Measurements from ENCODE around the gene HACD2. TPM values are rescaled to one million over a fixed set of nuclear protein-coding genes. Genes with fewer than 3 reads are reported as not detected.

HACD2 gene
- total RNA-seq, 1 donor from 2014 or later, result 24.5 TPM

DNA sequence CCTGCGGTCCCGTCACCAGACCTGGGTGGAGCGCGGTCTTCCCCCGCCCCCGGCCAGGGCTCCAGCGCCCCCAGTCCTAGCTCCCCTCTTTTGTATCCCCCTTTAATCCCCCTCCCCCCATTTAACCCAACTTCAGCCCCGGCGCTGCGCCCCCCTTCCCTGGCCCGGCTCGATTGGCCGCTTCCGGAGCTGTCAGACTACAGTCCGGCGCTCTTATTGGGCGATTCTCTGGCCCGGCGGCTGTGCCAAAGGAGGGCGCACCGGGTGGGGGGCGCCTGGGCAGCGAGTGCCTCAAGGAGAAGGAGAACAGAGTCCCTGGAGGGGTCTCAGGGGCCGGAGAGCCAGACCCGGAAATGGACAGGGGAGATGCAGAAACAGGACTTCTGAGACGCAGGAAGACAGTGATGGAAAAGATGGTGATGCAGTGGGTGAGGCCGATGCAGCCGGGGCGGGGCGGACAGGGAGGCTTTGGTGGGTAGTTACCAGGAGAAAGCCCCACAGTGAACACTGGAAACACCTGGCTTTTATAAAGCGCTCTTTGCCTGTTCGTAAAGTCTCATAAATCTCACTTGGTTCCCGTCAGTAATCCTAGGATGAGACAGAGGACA is 134.8 kb downstream of the HACD2 start:
- ATAC-seq, result no peak
- DNase-seq (ENCODE audit: low spot score), result no peak

DNA sequence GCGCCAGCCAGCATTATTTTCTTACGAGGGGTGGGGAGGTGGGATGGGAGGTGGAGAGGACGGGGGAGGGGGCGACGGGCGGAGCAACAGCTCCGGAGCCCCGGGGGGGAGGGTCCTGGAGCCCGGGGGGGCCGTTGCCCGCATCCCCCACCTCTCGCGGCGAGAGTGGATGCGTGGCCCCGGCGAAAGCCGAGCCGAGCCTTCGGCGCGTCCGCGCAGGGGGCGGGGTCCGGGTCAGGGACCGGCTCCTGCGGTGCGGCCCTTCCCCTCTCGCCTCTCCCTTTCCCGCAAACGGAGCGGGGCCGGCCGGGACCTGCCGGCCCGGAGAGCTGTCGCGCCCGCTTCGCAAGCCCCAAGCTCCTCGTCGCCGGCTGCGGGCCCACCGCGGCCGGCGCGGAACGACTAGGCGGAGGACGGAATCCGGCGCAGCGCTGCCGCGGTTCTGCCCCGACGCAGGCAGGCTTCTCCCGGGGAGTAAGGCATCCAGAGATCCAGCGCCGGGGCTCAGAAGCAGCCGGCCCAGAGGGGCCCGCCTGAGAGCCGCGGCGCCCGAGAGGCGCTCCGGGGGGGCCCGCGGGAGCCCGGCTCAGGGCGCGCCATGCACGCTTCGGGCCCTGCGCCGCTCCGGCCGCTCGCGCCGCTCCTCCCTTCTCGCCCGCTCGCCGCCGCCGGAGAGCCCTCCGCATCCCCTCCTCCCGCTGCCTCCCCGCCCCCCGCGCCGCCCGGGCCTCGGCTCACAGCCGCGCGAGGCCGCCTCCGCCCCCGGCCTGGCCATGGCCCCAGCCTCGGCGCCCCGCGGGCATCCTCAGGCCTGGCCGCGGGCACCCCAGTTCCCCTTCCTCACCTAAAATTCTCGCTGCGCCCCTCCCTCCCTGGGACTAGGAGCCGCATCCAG is 135.5 kb downstream of the HACD2 start:
- DNase-seq (ENCODE audit: low spot score), result no peak

DNA sequence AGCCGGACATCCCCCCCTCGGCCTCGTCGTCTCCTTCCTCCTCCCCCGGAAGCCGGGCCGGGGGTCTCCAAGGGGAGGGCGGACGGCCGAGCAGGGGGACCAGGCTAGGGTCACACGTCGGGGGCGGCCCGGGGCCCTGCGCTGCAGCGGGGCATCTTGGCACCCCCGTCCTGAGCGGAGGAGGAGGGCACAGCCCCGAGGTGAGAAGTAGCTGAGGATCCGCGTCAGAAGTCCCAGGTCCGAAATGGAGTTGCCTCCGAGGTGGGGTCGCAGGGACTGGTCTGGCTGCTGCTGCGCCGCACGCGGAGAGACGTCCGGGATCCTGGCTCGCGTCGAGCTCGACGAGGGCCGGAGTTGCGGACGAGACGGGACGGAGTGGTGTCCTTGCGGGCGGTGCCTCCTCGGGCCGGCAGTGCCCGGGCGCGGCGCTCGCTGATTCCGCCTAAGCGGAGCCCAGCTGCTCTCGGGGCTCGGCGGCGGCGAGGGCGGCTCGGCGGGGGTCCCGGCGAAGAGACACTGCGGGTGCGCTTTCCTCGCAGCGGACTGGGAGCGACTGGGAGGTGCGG is 136.2 kb downstream of the HACD2 start, which contains the start of gene ADCY5:
ADCY5 (minus strand) TSS at position 555 of the 566 bp plus-strand sequence; CDS start at position 10, 545 bp downstream.
- DNase-seq (ENCODE audit: low spot score) (no peak), ATAC-seq (peak; percentile 62)

More for the DNA sequence above, 135.5 kb downstream of the HACD2 start:
- ATAC-seq, result peak; percentile 58

DNA sequence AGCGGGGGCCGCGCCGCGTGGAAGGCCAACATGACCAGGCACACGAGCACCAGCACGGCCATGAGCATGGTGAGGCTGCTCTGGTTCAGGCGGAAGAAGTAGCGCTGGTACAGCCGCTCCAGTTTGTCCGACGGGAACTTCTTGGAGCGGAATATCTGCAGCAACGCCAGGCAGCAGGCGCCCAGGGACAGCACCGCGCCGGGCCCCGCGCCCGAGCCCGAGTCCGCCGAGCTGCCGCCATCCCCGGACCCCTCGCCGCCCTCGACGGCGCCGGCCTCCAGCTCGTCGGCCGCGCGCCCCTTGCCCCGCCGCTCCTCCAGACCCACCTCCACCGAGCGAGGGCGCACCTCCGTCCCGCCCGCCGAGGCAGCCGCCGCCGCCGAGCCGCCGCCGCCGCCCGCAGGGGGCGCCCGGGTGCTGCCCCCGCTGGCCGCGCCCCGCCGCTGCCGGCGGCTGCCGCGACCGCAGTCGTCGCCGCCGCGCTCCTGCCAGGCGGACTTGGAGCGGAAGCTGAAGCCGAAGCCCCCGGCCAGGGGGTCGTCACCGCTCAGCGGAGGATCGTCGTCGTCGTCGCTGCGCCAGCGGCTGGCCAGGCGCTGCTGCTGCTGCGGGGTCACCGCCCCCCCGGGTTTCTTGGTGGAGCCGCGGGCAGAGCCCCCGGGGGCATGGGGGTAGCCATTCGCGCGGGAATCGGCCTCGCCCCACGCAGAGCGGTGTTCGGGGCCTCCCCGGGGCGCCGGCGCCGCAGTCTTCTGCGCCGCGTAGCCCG is 136.9 kb downstream of the HACD2 start:
- ATAC-seq (peak; percentile 68), DNase-seq (ENCODE audit: low spot score) (no peak)

DNA sequence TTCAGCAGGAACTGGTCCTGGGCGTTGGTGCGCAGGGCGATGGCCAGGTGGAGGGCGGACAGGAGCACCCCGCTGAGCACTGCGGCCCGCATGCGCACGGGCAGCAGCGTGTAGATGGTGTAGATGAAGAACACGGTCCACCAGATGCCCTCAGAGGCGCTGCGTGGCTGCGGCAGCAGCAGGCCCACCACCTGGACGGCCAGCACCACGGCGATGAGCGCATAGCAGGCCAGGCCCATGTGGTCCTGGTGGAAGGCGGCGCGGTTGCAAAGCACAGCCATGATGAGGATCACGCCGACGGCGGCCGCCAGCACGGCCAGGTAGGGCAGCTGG is 137.5 kb downstream of the HACD2 start:
- DNase-seq (ENCODE audit: low spot score), result no peak
- ATAC-seq, result no peak

DNA sequence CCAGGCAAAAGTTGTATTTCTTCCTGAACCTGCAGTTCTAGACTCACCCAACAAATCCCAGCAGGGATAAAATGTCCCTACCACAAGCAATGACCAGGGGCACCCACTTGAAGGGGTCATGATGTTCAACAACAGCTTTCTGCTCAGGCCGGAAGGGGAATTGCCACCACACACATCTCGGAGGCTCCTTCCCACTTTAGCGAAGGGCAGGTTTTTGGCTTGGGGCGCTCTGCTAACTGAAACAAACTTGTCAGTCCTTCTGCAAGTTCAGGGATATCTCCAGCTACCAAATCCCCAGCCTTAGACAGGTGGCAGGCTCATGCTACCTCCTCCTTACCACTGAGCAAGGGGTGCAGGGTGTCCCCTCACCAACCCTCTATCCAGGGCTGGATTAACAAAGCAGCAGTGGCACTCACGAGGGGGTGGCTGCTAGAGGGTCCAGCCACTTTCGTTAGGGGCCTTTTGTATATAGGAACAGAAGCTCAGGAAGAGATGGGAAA is 138.2 kb downstream of the HACD2 start:
- DNase-seq (ENCODE audit: low spot score) (no peak), ATAC-seq (no peak)

DNA sequence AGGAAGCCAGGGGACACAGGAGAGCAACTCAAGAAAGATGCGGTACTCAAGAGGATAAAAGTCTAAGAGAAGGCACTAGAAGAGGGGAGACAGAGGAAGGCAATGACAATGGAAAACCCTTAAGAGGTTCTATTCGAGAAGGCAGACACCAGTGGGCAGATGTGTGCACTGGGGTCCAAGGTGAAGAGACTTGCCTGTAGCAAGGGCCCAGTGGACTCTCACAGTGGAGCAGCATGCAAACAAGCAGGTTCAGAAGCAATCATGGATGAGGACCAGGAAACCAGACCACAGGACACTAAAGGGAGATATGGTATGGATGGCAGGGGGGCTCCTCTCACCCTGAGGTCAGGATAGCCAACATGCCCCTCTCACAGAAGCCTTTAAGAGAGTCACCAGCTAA is 138.6 kb downstream of the HACD2 start:
- ATAC-seq, result no peak

DNA sequence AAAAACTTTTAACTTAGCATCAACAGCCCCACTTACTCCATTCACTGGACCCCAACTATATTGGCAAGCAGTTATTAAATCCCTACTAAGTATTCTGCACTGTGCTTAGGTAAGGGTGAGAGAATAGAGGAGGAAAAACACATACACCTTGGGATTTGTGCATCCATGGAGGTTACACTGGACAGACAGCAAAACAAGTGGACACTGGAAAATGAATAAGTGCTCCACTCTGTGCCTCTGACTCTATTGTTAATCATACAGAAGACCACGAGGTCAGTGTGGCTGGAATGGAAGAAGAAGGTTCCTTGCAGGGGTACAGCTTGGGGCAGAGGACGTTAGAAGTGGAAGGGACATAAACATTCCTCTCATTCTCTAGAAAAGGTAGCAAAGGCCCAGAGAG is 139.2 kb downstream of the HACD2 start:
- DNase-seq (ENCODE audit: low spot score) (no peak), ATAC-seq (no peak)

More for the DNA sequence above, 138.6 kb downstream of the HACD2 start:
- no peak for DNase-seq (ENCODE audit: low spot score)

DNA sequence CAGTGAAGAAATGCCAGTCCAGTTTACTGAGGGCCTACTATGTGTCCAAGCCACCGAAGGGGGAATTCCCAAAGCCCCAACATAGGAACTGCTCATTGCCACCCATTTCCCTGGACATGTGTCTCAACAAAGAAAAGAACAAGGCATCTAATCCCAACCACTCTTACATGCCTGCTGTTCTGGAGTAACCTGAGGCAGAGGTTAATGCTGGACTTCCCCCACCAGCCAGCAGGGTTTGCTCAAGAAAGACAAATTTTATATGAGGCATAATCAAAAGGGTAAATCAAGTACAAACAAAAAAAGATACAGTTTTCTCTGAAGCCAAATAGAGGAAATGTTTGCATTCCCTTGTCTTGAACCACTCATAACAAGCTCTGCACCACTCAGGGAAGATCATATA is 140.1 kb downstream of the HACD2 start:
- no peak for ATAC-seq
- no peak for DNase-seq (ENCODE audit: low spot score)

DNA sequence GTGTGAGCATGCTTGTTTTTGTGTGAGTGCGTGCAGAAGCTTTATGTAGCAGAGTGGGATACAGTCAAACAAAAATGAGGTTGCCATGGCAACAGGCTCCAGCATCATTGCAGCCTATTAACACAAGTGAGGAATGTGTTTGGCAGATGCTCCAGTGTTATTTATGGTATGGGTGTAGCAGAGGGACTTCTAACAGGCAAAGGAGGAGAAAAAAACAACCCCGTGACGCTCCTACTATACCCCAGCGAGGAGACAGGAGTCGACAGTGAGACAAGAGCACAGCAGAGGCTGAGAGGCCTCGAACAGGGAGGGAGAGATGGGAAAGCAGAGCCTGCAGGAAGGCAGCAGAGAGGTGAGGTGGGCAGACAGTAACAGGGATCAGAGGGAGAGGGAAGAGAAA is 140.8 kb downstream of the HACD2 start:
- DNase-seq (ENCODE audit: low spot score), result no peak
- no peak for ATAC-seq

DNA sequence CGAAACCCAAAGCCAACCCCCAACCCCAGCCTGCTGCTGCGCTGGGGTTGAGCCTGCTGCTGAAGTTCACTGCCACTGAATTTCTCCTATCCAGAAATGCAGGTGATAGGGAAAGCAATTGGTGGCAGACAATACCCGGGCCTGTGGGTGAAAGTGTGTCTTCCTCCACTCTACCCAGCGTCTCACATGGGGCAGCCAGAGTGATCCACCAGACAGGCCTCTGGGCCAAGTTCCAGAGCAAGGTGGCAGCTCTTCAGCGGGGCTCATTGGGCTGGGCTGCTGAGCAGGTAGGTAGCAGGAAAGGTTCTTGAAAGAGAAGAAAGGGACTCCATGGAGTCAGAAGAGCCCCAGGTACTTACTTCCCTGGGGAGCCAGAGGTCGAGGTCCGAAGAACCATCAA is 141.9 kb downstream of the HACD2 start:
- no peak for ATAC-seq

DNA sequence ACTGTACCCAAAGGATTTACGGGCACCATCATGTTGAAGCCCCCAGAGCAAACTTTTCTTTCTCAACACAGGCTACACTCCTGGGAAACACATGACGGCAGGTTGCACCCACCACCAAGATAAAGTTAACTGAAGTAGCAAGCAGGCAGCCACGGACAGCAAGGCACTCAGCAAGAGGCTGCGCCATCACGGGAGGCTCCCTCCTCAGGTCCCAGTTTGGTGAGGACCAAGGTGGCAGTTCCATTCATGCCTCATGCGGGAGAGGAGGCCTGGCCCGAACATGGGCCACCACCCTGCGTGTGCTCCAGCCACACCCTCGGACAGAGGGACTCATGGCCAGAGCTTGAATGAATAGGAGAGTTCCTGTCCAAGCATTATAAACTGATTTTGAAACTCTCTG is 142.7 kb downstream of the HACD2 start:
- ATAC-seq, result no peak
- DNase-seq (ENCODE audit: low spot score), result no peak

More for the DNA sequence above, 141.9 kb downstream of the HACD2 start:
- no peak for DNase-seq (ENCODE audit: low spot score)

Other genes starting within 250 kb of the HACD2 start
- 3.8 TPM for gene ADCY5, start 136.0 kb downstream of the HACD2 start, total RNA-seq

Data from left lobe of liver (tissue), 2 donors.